K562 (cell line): Measurements from ENCODE around the gene PTPN1. TPM values are rescaled to one million over a fixed set of nuclear protein-coding genes. Genes with fewer than 3 reads are reported as not detected.

Source experiments
- ATAC-seq: fragments of 200-7000 bp; cut with Tn5 transposase; 3 replicates; pipeline ENCODE4 v1.9.1; 2020; ENCODE audit warnings: moderate library complexity
- BruUV-seq: library from RNA; stranded (reverse); fragments of 400-500 nt; replicated peaks from 2 replicates; lab custom pipeline; 2021; lab: Mats Ljungman, UMichigan
- CTCF ChIA-PET: fragments of 300-600 bp; formaldehyde crosslinking; extraction: SDS; loops from one replicate; lab custom pipeline; 2021; ENCODE audit warnings: low intra/inter-chr PET ratio; lab: Yijun Ruan, JAX
- POLR2A ChIA-PET: fragments of 300-600, 350-650 bp; sonication (Branson Sonifier 250); formaldehyde crosslinking; extraction: SDS; loops from one replicate; lab custom pipeline; 2021; ENCODE audit warnings: antibody characterized with exemption, inconsistent platforms; lab: Yijun Ruan, JAX
- DNase-seq, 4 experiments: peaks; one replicate each; pipeline versions ENCODE4 v3.0.0 to v3.0.0-alpha.2; 2011 to 2018; ENCODE audit warnings: low spot score in 3 of 4, mixed read lengths in 3 of 4; ENCODE audit errors: extremely low read depth in 1 of 4
- FAIRE-seq: peaks from 2 replicates; lab custom pipeline; 2011; peaks lifted over from hg19 to GRCh38; lab: Jason Lieb, UNC
- H2AFZ ChIP-seq: 2 replicates; pipeline ENCODE4 v1.6.0; 2011; ENCODE audit warnings: low read depth, low read length, control low read depth, inconsistent platforms
- H3K27ac ChIP-seq: fragments of 200-600 bp; 3 replicates; pipeline ENCODE4 v1.8.0; 2011; ENCODE audit warnings: low read depth, mild to moderate bottlenecking, control low read depth, inconsistent platforms, low read length, moderate library complexity, mixed read lengths; ENCODE audit errors: extremely low read depth
- H3K27me3 ChIP-seq, 2 experiments: fragments of 300-600 bp in 1 of 2; 2 replicates in 1 of 2; 3 replicates in 1 of 2; pipeline versions ENCODE4 v1.6.0 to v1.8.0; 2011; ENCODE audit warnings: inconsistent platforms in 2 of 2, low read length in 2 of 2, mild to moderate bottlenecking in 1 of 2, mixed read lengths in 1 of 2, moderate library complexity in 1 of 2; ENCODE audit not compliant: control insufficient read depth in 2 of 2, insufficient read depth in 2 of 2
- H3K36me3 ChIP-seq: fragments of 300-600 bp; 3 replicates; pipeline ENCODE4 v1.8.0; 2011; ENCODE audit warnings: mild to moderate bottlenecking, low read length, inconsistent platforms; ENCODE audit not compliant: control insufficient read depth, insufficient read depth
- H3K4me1 ChIP-seq, 2 experiments: fragments of 200-600 bp in 1 of 2; replicated peaks in 1 of 2; 2 replicates in 1 of 2; 3 replicates in 1 of 2; pipeline versions ENCODE4 v1.5.1 to v1.8.0; 2011; ENCODE audit warnings: inconsistent platforms in 2 of 2, low read length in 2 of 2, mild to moderate bottlenecking in 1 of 2, mixed read lengths in 1 of 2, moderate library complexity in 1 of 2; ENCODE audit not compliant: control insufficient read depth in 2 of 2, insufficient read depth in 2 of 2
- H3K4me2 ChIP-seq: 2 replicates; pipeline ENCODE4 v1.6.1; 2011; ENCODE audit warnings: low read length, control low read depth, inconsistent platforms, mixed read lengths; ENCODE audit not compliant: insufficient read depth
- H3K4me3 ChIP-seq: fragments of 200-600 bp; sonication (generic), shearing (Covaris generic); 2 replicates; pipeline ENCODE4 v1.5.1; 2016; ENCODE audit warnings: control low read depth, inconsistent platforms
- H3K79me2 ChIP-seq: fragments of 200-600 bp; 3 replicates; pipeline ENCODE4 v1.8.0; 2011; ENCODE audit warnings: low read length, inconsistent platforms; ENCODE audit not compliant: control insufficient read depth, insufficient read depth
- H3K9ac ChIP-seq, 2 experiments: 2 replicates each; pipeline versions ENCODE4 v1.6.0 to v1.6.1; 2011; ENCODE audit warnings: low read depth in 2 of 2, low read length in 2 of 2, control low read depth in 1 of 2, inconsistent platforms in 1 of 2, mild to moderate bottlenecking in 1 of 2, mixed read lengths in 1 of 2; ENCODE audit not compliant: insufficient read depth in 1 of 2
- H3K9me1 ChIP-seq: one replicate; pipeline ENCODE4 v1.6.0; 2011; ENCODE audit warnings: inconsistent platforms, mild to moderate bottlenecking, low read length, moderate library complexity; ENCODE audit not compliant: control insufficient read depth, insufficient read depth
- H3K9me3 ChIP-seq: replicated peaks from 2 replicates; pipeline ENCODE4 v1.5.1; 2011; ENCODE audit warnings: low read depth, low read length, inconsistent platforms; ENCODE audit not compliant: control insufficient read depth, insufficient read depth
- H4K20me1 ChIP-seq: replicated peaks from 2 replicates; pipeline ENCODE4 v1.6.1; 2011; ENCODE audit warnings: low read length, inconsistent platforms, mixed read lengths; ENCODE audit not compliant: control insufficient read depth, insufficient read depth
- CBX5 ChIP-seq: IDR thresholded peaks from 2 replicates; pipeline ENCODE4 v1.6.1; 2014; ENCODE audit warnings: low read depth, borderline replicate concordance
- EWSR1 ChIP-seq: fragments of 450-650 bp; IDR thresholded peaks from 2 replicates; pipeline ENCODE4 v1.6.1; 2018; ENCODE audit warnings: borderline replicate concordance, mild to moderate bottlenecking, low read depth, moderate library complexity; ENCODE audit not compliant: partially characterized antibody
- GTF2A2 ChIP-seq: IDR thresholded peaks from 2 replicates; pipeline ENCODE4 v1.6.1; 2016; ENCODE audit warnings: mild to moderate bottlenecking, missing genetic modification characterization, missing compliant biosample characterization
- IRF2 ChIP-seq: sonication (generic); formaldehyde crosslinking; IDR thresholded peaks from 2 replicates; pipeline ENCODE4 v1.8.1; 2022; ENCODE audit warnings: mild to moderate bottlenecking, missing genetic modification reagents
- MAFG ChIP-seq: fragments of 450-650 bp; conservative IDR thresholded peaks from 2 replicates; pipeline ENCODE4 v1.6.1; 2016; ENCODE audit warnings: missing genetic modification characterization, missing compliant biosample characterization
- MCM2 ChIP-seq: fragments of 450-650 bp; IDR thresholded peaks from 2 replicates; pipeline ENCODE4 v1.6.1; 2017; ENCODE audit warnings: low read depth, mild to moderate bottlenecking
- PYGO2 ChIP-seq: fragments of 450-650 bp; IDR thresholded peaks from 2 replicates; pipeline ENCODE4 v1.6.1; 2016; ENCODE audit warnings: mild to moderate bottlenecking, missing genetic modification characterization, moderate library complexity, missing compliant biosample characterization
- SPI1 ChIP-seq: IDR thresholded peaks from 2 replicates; pipeline ENCODE4 v1.6.1; 2011; ENCODE audit warnings: low read depth, low read length, control low read depth, borderline replicate concordance
- TAF1 ChIP-seq: IDR thresholded peaks from 2 replicates; pipeline ENCODE4 v1.6.1; 2011; ENCODE audit warnings: mild to moderate bottlenecking, low read length, moderate library complexity; ENCODE audit not compliant: insufficient read depth, control insufficient read depth, severe bottlenecking; ENCODE audit errors: extremely low read depth
- ZBTB8A ChIP-seq: fragments of 450-650 bp; IDR thresholded peaks from 2 replicates; pipeline ENCODE4 v1.6.1; 2018; ENCODE audit warnings: mild to moderate bottlenecking, moderate library complexity; ENCODE audit not compliant: partially characterized antibody
- ZNF551 ChIP-seq: fragments of 250-450 bp; sonication (Bioruptor Pico); IDR thresholded peaks from 2 replicates; pipeline ENCODE4 v1.5.0; 2021; ENCODE audit warnings: mild to moderate bottlenecking, moderate library complexity
- ZNF77 ChIP-seq: fragments of 250-450 bp; sonication (Bioruptor Pico); IDR thresholded peaks from 2 replicates; pipeline ENCODE4 v1.5.0; 2020
- WGBS: fragments of 100-300 bp; shearing (Covaris generic); methylation state at CpG from one replicate; pipeline ENCODE4 v1.1.6; 2016; ENCODE audit warnings: low coverage, mixed read lengths; ENCODE audit not compliant: insufficient coverage; ENCODE audit errors: missing lambda C conversion rate; 5-methylcytosine and 5-hydroxymethylcytosine counted together
- in situ Hi-C: fragments of 300-500 bp; cut with MboI; formaldehyde crosslinking; loops from 4 replicates; pipeline ENCODE4 v1.15.0; 2018; ENCODE audit warnings: inconsistent platforms, mixed read lengths
- intact Hi-C: fragments of 100-400 bp; cut with micrococcal nuclease; formaldehyde crosslinking; loops from 2 replicates; pipeline ENCODE4 v1.14.2; 2022
- polyA plus RNA-seq, 8 experiments: library from polyadenylated mRNA; depleted of rRNA in 4 of 8; stranded (reverse) in 5 of 8; unstranded in 3 of 8; fragments of >200 nt; fragmentation: Nextera tagmentation in 2 of 8; fragmentation: Illumina TruSeq in 1 of 8; extraction: Ambion mirVana in 2 of 8; extraction: Trizol in 1 of 8; gene quantifications; 2 replicates each; pipeline versions ENCODE4 v1.2.1 to v1.2.3, GENCODE V29; 2011 to 2014; ENCODE audit warnings: inconsistent platforms in 1 of 8, missing spikeins in 1 of 8
- total RNA-seq, 7 experiments: library from RNA; depleted of rRNA in 6 of 7; stranded (reverse); fragments of >200 nt in 6 of 7; fragmentation: Illumina TruSeq in 2 of 7; extraction: Trizol in 2 of 7; gene quantifications; 2 replicates each; pipeline versions ENCODE4 v1.2.1 to v1.2.3, GENCODE V29; 2011 to 2021; ENCODE audit warnings: low replicate concordance in 1 of 7
- TF ChIP-seq, protein P1 (sequence below): sonication (generic); formaldehyde crosslinking; IDR thresholded peaks from 2 replicates; pipeline ENCODE4 v1.8.1; 2023; ENCODE audit warnings: mild to moderate bottlenecking, missing genetic modification reagents, moderate library complexity
- TF ChIP-seq, protein P2 (sequence below): fragments of 250-450 bp; sonication (Bioruptor Pico); IDR thresholded peaks from 2 replicates; pipeline ENCODE4 v1.4.0; 2020; ENCODE audit warnings: mild to moderate bottlenecking, moderate library complexity

Gene PTPN1
- total and polyA plus RNA-seq, 9 of the 15 experiments (the other 6 are each of a cell fraction or from before 2014, with no cell fraction given) = 11.0 to 85.3 (median 54.0) TPM

DNA sequence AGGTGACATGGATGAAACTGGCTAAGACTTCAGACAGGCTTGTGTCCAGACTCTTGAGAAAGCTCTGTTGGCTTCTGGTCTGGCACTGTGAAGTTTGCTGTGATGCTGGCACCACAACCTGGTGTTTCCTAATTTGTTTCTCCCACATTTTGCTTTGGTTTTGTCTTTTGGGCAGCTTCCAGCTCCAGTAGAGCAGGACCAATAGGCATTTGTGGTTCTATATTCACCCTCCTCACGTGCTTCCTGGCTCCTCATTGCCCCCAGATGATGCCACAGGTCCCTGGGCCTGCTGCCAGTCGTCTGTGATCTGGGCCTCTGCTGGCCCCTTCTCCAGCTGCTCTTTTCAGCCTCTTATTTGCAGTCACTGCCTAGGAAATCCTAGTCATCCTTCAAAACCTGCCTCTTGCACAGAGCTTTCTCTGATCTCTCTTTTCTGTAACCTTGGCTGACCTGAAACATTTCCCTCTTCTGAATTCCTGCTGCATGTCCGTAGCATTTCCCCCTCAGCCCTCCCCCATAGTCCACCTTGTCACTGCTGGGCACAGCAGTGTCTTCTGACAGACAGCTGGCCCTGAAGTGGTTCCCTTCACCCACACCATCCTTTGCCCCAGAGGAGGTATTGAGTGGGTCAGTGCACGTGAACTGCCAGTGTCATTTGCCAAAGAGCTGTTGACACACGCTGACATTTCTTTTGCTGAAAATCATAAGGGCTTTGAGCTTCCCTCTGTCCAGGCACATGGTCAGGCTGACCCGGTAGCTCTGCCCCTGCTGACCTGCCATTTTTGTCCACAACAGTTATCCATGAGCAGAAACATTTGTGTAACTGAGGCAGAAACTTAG is 63.0 kb downstream of the PTPN1 start:
- POLR2A ChIA-PET = interaction anchor here (0.6 to 2.0 kb wide), 3 partner anchors 11 to 200 kb away, joined by 3 to 6 read pairs (median 4); no protein-coding TSS in a partner anchor
- intact Hi-C loops = loop anchor here (5.0 kb wide), 1 partner anchor 386 kb away; no protein-coding TSS in a partner anchor

More for the DNA sequence above, 63.0 kb downstream of the PTPN1 start:
- in situ Hi-C loops = loop anchor here (5.0 to 10.0 kb wide), 2 partner anchors 96 to 598 kb away; no protein-coding TSS in a partner anchor
- ATAC-seq (no peak), FAIRE-seq (no peak), DNase-seq (no peak)
- no peaks in the 10 kb centered on the region for H4K20me1 ChIP-seq
- TF ChIP-seq MCM2 = no peak
- no peak for TF ChIP-seq IRF2
- no peak for TF ChIP-seq PYGO2 (tag)
- no peak for TF ChIP-seq ZNF77
- TF ChIP-seq ZNF551 (CRISPR knock-in tag) = no peak
- TF ChIP-seq, protein P1, sequence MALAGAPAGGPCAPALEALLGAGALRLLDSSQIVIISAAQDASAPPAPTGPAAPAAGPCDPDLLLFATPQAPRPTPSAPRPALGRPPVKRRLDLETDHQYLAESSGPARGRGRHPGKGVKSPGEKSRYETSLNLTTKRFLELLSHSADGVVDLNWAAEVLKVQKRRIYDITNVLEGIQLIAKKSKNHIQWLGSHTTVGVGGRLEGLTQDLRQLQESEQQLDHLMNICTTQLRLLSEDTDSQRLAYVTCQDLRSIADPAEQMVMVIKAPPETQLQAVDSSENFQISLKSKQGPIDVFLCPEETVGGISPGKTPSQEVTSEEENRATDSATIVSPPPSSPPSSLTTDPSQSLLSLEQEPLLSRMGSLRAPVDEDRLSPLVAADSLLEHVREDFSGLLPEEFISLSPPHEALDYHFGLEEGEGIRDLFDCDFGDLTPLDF (CRISPR knock-in tag) = no peak
- TF ChIP-seq, protein P2, sequence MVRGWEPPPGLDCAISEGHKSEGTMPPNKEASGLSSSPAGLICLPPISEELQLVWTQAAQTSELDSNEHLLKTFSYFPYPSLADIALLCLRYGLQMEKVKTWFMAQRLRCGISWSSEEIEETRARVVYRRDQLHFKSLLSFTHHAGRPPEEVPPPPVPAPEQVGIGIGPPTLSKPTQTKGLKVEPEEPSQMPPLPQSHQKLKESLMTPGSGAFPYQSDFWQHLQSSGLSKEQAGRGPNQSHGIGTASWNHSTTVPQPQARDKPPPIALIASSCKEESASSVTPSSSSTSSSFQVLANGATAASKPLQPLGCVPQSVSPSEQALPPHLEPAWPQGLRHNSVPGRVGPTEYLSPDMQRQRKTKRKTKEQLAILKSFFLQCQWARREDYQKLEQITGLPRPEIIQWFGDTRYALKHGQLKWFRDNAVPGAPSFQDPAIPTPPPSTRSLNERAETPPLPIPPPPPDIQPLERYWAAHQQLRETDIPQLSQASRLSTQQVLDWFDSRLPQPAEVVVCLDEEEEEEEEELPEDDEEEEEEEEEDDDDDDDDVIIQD (CRISPR knock-in tag) = no peak
- TF ChIP-seq GTF2A2 (tag) = no peak
- no peak for TF ChIP-seq TAF1
- TF ChIP-seq CBX5 = no peak
- no peak for TF ChIP-seq SPI1
- no peak for TF ChIP-seq MAFG (tag)
- TF ChIP-seq EWSR1 = no peak
- TF ChIP-seq ZBTB8A = no peak
- peaks cover 37% of the 10 kb centered on the region for H3K79me2 ChIP-seq
- no TSS peak for BruUV-seq
- H3K9me1 ChIP-seq = no peaks in the 10 kb centered on the region
- H3K27ac ChIP-seq = no peak overlapping the region; the same call in 2 of the 3 replicates
- CTCF ChIA-PET = interaction anchor here (0.6 kb wide), 1 partner anchor 383 kb away, joined by 3 read pairs; no protein-coding TSS in a partner anchor
- 78% methylated on average over 6 of the region's 6 CpGs for WGBS
- no peak overlapping the region for H3K4me2 ChIP-seq
- H3K9ac ChIP-seq = peak overlapping the region in 1 of 2 experiments; percentile 83; a peak in 1 of 4 replicates
- no peaks in the 10 kb centered on the region for H3K9me3 ChIP-seq
- H3K36me3 ChIP-seq = peaks cover 91% of the 10 kb centered on the region
- no peak overlapping the region for H2AFZ ChIP-seq
- no peaks in the 10 kb centered on the region for H3K27me3 ChIP-seq
- peaks cover 4 to 22% of the 10 kb centered on the region in 2 experiments for H3K4me1 ChIP-seq
- no peak overlapping the region for H3K4me3 ChIP-seq
